Raji (cell line): ENCODE data around the gene PAGE1.

Experiments used
- POLR2A ChIP-seq: IDR thresholded peaks from 2 replicates; pipeline ENCODE4 v1.6.1; 2011; ENCODE audit warnings: low read depth, low read length, control low read depth; ENCODE audit not compliant: insufficient read depth

PAGE1 gene, protein sequence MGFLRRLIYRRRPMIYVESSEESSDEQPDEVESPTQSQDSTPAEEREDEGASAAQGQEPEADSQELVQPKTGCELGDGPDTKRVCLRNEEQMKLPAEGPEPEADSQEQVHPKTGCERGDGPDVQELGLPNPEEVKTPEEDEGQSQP

DNA sequence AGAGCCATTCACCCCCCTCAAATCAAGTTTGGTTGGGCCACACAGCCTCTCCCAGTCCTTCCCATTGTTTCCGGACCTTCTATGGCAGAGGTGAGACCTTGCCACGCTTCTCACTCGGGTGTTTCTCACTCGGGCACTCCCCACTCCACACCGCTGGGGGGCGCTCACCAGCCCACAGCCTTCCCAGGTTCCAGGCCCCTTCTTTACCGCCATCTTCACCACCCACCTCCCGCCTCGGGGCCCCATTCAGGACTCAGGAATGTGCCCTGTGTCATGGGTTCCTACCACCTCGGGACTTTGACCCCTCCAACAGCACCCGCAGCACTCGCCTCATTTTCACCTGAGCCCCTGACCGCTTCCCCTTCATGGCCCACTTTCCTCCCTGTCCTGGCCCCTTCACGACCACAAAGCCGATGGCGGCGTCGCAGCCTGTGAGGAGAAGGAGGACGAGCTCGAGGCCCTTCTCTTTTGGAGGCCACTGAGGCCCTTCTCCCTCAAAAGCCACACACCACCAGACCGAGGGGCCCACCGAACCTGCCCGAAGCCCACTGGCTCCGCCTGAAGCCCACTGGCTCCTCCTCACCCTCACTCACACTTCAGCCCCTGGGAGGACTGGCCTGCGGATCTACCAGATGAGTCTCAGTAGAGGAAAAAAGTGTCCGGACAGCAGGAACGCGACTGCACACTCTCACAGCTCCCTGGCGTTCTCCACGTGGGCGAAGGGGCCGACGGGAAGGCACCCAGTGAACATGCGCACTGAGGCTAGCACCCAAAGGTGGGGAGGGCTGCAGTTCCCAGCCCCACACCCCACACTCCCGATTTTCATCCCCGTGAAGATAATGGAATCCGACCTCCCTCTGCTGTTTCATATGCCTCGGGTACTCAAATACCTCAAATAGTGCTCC lies at the start of gene PAGE1:
Gene PAGE1 (minus strand): TSS at position 709 of the 905 bp plus-strand sequence. CDS start 1,214 bp downstream, outside the sequence.
- TF ChIP-seq POLR2A: no peak

DNA sequence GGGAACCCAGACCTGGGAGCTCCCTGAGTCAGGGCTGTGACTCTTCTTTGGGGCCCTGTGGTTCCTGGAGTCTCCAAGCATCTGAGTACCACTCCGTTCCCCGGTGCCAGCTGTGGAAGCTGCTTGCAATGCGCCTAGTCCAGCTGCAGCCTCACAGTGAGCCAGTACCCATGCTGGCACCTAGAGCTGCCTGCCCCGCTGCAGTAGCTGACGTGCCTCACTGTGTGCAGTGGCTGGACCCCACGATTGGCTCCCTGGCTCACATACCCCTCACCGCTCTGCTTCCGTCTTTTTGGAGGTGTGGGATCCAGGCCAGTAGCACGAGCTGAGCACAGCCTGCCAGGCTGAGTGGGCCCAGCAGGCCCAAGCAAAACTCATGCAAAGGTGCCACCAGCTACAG lies 32.1 kb upstream of the PAGE1 start:
- TF ChIP-seq POLR2A: no peak

DNA sequence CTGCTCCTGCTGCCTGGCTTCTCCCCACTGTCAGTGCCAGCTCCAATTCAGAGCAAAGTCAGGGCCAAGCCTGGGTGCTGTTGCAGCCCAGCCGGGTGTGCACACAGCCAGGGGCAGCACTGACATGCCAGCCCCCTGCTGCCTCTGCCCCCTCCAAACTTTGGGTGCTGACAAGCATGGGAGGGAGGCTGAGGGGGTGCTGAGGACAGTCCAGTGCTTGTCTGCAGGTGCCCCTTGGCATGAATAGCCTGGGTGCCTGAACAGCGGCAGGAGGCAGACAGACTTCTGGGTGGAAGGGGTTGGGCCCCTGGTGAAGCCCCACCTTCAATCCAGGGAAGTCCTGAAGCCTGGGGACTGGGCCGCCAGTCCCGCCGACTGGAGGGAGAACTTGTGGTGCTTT lies 31.2 kb upstream of the PAGE1 start:
- no peak for TF ChIP-seq POLR2A

DNA sequence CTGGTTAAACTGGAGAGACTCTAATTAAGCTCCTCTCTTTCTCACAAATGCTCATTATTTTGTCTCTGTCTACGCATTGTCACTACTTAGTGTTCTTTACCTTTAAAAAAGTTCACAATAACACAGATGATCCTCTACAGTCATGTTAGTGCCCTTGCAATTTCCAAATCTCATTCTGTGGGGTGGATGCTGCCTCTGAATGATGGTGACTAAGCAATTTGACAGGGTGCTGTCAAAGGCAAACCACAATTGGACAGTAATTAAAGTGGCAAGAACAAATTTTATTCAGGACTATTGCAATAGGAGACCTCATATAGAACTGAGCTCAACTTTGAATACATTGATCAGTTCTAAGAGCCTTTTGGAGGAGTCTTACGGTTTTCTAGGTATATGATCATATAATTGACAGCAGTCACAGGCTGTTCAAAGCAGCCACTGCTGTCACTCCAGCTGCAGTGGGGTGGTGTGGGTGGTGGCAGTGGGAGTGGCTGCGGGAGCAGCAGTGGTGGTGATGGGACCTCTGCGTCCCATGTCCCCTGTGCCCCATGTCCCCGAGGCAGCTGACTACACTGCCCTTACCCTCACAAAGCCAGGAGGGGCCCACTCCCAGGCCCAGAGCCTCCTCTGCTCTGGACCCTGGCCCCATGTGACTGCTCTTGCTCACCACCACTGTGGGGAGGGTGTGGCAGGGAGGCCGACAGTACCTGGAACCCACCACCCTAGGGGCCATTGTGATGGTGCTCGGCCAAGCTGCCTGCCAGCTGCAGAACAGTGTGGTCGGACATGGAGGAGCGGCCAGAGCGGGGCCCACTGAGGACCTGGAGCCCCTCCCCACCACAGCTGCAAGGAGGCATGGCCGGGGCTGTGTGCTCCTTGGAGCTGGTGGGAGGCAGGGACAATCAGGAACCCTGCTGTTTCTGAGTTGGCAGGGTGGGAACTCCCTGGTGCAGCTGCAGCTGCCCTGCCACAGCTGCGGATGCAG lies 30.4 kb upstream of the PAGE1 start:
- TF ChIP-seq POLR2A: no peak

DNA sequence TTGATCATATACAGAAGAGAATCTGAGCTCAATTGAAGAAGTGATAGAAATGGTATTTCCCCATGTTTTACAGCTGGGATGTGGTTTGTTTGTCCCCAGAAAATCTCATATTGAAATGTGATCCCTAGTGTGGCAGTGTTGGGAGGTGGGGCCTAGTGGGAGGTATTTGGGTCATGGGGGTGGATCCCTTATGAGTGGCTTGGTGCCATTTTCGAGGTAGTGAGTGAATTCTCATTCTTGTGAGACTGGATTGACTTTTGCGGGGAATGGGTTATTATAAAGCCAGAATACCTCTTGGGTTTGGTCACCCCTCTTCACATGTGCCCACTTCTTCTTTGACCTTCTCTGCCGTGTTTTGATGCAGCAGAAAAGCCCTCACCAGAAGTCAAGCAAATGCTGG lies 29.6 kb upstream of the PAGE1 start:
- TF ChIP-seq POLR2A: no peak

DNA sequence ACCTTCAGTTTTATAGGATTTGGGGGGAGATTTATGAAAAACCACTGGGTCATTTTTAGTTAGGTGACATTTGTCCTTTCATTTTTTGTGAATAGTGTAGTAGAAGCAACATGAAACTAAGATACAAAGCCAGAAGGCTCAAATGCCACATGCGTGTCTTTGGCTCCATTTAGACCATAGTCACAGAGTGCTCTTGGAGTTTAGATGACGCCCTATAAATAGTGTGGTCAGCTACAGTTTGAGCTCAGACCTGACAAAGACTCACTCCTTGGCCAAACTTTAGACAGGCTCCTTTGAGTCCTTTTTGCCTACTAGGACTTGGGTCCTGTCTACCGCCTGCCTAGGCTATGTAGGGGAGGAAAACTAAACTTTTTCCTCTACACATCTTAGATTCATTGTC lies 16.8 kb upstream of the PAGE1 start:
- TF ChIP-seq POLR2A: no peak

DNA sequence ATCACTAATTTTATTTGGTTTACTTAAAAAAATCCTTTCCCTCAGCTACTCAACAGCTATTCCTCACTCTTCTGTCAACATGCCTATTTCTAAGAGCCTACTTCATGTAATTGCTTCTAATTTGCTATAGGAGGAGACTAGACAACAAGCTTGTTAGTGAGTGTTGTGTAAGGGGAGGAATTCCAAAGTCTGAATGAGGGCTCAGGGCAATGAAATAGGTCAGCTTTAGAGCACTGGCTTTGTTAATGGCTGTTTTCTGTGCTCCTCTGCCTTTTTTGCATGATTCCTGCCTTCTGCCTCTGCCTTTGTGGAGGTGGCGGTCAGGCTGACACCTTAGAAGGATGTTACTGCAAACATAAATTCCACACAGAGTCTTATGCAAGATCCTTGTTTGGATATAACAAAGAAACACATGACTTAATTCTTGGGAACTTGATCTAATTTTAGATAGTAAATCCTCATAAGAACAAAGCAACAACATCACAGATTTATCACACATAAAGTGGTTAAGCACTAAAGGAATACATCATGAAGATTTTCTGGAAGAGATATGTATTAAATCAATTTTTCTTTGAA lies 15.0 kb upstream of the PAGE1 start:
- TF ChIP-seq POLR2A: no peak

DNA sequence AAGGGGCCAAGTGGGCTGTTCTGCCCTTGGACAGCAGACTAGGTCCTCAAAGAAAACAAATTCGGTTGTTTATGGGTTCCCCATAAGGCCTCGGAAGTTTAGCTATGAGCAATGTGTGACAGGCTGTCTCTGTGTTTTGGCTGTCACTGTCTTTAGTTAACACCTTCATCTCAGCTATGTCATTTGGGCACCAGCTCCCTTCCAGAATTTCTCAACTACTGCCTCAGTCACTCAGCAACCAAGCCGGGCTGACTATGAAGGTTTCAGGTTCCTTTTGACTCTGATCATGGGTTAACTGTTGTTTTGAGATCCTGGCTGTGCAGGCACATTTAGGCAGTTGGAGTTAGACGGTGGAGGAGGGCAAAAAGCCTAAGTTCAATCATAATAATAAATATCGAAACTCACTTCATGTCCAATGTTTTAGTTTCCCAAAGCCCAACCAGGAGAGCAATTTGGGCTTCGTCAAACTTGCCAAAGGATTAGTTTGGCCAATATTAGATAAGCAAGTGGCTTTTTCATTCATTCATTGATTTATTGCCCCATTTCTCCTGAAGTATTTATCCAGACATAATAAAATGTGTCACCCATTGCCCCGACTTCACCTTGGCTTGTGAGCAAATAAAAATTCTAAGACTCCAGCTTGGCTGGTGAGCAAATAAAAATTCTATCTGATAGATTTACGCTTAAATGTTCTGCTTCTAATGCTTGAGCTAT lies 9.1 kb upstream of the PAGE1 start:
- TF ChIP-seq POLR2A: no peak

DNA sequence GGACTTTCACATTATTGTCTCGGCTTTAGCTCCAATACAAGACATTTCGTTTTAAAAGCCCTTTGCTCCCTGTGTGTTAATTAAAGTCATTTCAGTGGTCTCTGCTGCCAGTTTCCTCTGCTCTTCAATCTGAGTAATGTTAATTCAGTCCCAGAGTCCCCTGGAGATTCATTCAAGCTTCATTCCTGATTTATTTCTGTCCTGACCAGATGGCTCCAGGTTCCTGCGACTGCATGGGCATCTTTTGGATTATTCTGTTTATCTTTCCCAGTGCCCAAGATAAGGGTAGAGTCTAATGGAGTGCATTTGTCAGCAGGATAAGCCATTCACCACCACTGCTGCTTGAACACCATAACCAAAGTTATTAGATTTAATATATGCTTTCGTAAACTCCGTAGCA lies 6.1 kb upstream of the PAGE1 start:
- no peak for TF ChIP-seq POLR2A

DNA sequence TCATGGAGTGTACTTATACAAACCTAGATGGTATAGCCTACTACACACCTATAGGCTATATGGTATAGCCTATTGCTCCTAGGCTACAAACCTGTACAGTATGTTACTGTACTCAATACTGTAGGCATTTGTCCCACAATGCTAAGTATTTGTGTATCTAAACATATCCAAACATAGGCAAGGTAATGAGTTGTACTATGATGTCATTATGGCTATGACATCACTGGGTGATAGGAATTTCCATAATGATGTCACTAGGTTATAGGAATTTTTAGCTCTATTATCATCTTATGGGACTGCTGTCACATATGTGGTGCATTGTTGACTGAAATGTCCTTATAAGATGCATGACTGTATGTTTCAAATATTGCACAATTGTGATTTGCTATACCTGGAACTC lies 5.5 kb upstream of the PAGE1 start:
- no peak for TF ChIP-seq POLR2A

DNA sequence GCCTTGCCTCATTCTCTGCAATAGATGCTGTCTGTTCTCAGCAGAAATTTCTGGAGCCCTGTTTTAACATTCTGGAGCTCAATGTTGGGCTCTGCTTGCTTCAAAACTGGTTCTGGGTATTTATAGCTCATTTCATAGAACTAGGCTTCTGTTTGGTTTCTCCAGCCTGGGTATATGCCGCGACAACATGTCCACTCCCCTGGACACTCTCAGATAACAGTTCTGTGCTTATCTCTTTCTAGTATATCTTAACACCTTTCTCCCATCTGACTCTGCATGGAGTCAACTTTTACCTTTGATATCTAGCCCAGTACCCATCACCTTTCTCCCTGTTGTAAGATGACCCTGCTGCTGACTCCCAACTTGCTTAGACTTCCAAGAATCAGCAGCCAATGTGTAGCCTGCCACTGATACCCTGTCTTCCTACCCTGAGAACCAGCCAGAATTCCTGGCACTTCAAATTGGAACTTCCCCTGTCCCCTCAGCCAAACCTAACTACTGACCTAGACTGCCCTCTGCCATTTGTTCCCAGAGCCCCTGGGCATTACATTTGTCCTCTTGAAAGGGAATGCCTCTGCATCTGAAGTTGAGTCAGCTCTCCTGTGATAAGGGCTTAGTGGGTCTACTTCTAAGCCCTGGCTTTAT lies 20.6 kb downstream of the PAGE1 start:
- no peak for TF ChIP-seq POLR2A

DNA sequence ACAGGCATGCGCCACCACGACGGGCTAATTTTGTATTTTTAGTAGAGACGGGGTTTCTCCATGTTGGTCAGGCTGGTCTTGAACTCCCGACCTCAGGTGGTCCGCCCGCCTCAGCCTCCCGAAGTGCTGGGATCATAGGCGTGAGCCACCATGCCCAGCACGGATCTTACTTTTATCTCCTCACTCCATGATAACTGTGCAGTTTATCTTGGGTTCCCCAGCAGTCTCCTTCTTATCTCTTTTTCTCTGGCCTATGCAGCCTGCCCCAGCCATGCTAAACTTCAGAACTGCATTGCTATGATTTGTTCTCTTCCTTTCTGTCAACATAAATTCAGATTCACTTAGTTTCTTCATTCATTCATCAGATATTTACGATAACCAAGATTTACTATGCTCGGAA lies 22.4 kb downstream of the PAGE1 start:
- TF ChIP-seq POLR2A: no peak

DNA sequence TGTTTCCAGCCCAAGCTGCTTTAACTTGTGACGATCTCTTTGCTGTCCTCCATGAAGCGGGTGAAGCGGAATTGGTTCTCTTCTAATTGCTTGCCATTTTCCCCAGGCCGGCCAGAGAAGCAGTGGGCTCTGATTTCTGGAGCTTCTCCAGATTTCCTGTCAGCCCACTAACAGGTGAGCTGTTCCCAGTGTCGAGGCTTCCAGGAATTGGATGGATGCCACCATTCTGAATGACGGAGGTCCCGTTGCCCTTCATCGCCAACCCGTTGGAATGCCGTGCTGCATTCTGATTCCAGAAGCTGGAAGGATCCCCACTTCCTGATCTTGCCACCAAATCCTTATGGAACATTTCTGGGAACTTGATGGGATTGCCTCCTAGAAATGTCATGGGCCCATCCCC lies 31.0 kb downstream of the PAGE1 start:
- TF ChIP-seq POLR2A: no peak

DNA sequence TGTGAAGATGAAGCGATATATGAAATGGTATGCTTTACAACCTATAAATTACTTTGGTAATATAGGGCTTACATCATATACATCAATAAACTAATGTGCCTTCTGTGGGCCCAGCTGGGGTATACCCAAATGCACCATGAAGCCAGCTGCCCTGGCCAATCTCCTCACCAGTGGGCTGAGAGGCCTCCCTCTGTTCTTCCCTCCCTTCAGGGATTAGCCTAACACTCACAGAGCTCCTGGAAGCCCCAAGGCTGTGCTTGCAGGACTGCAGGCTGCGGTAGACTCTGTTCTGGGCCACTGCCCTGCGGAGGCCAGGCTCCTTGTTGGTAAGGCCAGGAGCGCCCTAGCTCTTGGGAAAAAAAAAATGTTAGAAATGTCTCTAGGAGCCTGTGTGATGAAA lies 33.9 kb downstream of the PAGE1 start:
- TF ChIP-seq POLR2A: no peak
